HUES64 (cell line): Measurements from ENCODE around the gene CYB561D2.

Experiments
- H3K27ac ChIP-seq: 2 replicates; pipeline ENCODE4 v1.7.0; 2013; ENCODE audit warnings: low read depth, low read length, inconsistent platforms
- H3K27me3 ChIP-seq: 2 replicates; pipeline ENCODE4 v1.6.1; 2013; ENCODE audit warnings: mild to moderate bottlenecking, low read length; ENCODE audit not compliant: insufficient read depth
- H3K36me3 ChIP-seq: 2 replicates; pipeline ENCODE4 v1.6.1; 2013; ENCODE audit warnings: mild to moderate bottlenecking, low read length; ENCODE audit not compliant: insufficient read depth
- H3K4me1 ChIP-seq: 2 replicates; pipeline ENCODE4 v1.6.1; 2013; ENCODE audit warnings: mild to moderate bottlenecking, low read length, moderate library complexity; ENCODE audit not compliant: insufficient read depth
- H3K4me3 ChIP-seq: 2 replicates; pipeline ENCODE4 v1.5.1; 2013; ENCODE audit warnings: mild to moderate bottlenecking, low read length, moderate library complexity
- H3K9ac ChIP-seq: 2 replicates; pipeline ENCODE4 v1.6.1; 2013; ENCODE audit warnings: mild to moderate bottlenecking, low read depth, low read length
- H3K9me3 ChIP-seq: 2 replicates; pipeline ENCODE4 v1.6.1; 2013; ENCODE audit warnings: low read depth, low read length; ENCODE audit not compliant: insufficient read depth
- WGBS: fragments of 150-250, 120-280 bp; methylation state at CpG from one replicate; pipeline ENCODE4 v1.1.7; 2013; ENCODE audit warnings: missing lambda C conversion rate; 5-methylcytosine and 5-hydroxymethylcytosine counted together

CYB561D2 gene

GRCh38 chr3:50325113-50325480, 25.6 kb upstream of the CYB561D2 start:
- Histone ChIP-seq H3K4me1 (peaks cover 11% of the 10 kb centered on the region), H3K27ac (no peak overlapping the region)

GRCh38 chr3:50325497-50326181, 25.0 kb upstream of the CYB561D2 start:
- Histone ChIP-seq H3K27ac (no peak overlapping the region), H3K9ac (no peak overlapping the region)

More at GRCh38 chr3:50325113-50325480, 25.6 kb upstream of the CYB561D2 start:
- no peak overlapping the region for H3K4me3 ChIP-seq
- H3K9me3 ChIP-seq = no peaks in the 10 kb centered on the region
- peaks cover 28% of the 10 kb centered on the region for H3K36me3 ChIP-seq
- H3K27me3 ChIP-seq = no peaks in the 10 kb centered on the region
- H3K9ac ChIP-seq = no peak overlapping the region
- 94% methylated on average over 2 of the region's 2 CpGs for WGBS

GRCh38 chr3:50326182-50326541, 24.5 kb upstream of the CYB561D2 start:
- Histone ChIP-seq H3K36me3 (peaks cover 36% of the 10 kb centered on the region), H3K4me3 (no peak overlapping the region), H3K4me1 (peaks cover 7% of the 10 kb centered on the region), H3K9me3 (no peaks in the 10 kb centered on the region), H3K27me3 (no peaks in the 10 kb centered on the region), H3K27ac (no peak overlapping the region), H3K9ac (no peak overlapping the region)
- 97% methylated on average over 8 of the region's 8 CpGs for WGBS

More at GRCh38 chr3:50325497-50326181, 25.0 kb upstream of the CYB561D2 start:
- Histone ChIP-seq H3K27me3 (no peaks in the 10 kb centered on the region), H3K9me3 (no peaks in the 10 kb centered on the region), H3K36me3 (peaks cover 31% of the 10 kb centered on the region), H3K4me3 (no peak overlapping the region), H3K4me1 (peaks cover 7% of the 10 kb centered on the region)
- 95% methylated on average over 11 of the region's 11 CpGs for WGBS

- Histone ChIP-seq H3K4me3 (peak overlapping the region; percentile 88), H3K27me3 (no peaks in the 10 kb centered on the region), H3K9ac (peak overlapping the region; percentile 81), H3K4me1 (peaks cover 7% of the 10 kb centered on the region), H3K36me3 (peaks cover 46% of the 10 kb centered on the region), H3K27ac (no peak overlapping the region), H3K9me3 (no peaks in the 10 kb centered on the region)
- 88% methylated on average over 3 of the region's 4 CpGs for WGBS
Observed at GRCh38 chr3:50327129-50327528, 23.5 kb upstream of the CYB561D2 start.

GRCh38 chr3:50327943-50328691, 22.5 kb upstream of the CYB561D2 start, which contains the start of gene TUSC2:
Gene TUSC2 (minus strand): TSS chr3:50328223. CDS start chr3:50328099, 124 bp downstream.
- Histone ChIP-seq H3K9ac (peak within 1 kb of the TSS; percentile 81), H3K9me3 (no peaks in the 10 kb centered on the region), H3K4me1 (peaks cover 3% of the 10 kb centered on the region; the same call in 1 of the 2 replicates), H3K4me3 (peak within 1 kb of the TSS; percentile 88), H3K27ac (peak within 1 kb of the TSS; percentile 56), H3K27me3 (no peaks in the 10 kb centered on the region), H3K36me3 (peaks cover 50% of the 10 kb centered on the region)
- 5% methylated on average over 55 of the region's 55 CpGs for WGBS

GRCh38 chr3:50330330-50330729, 20.3 kb upstream of the CYB561D2 start:
- Histone ChIP-seq H3K9me3 (no peaks in the 10 kb centered on the region), H3K4me1 (no peaks in the 10 kb centered on the region), H3K9ac (no peak overlapping the region), H3K36me3 (peaks cover 49% of the 10 kb centered on the region), H3K27me3 (no peaks in the 10 kb centered on the region), H3K27ac (no peak overlapping the region), H3K4me3 (no peak overlapping the region)
- WGBS = 97% methylated on average over 10 of the region's 10 CpGs

- 96% methylated on average over 19 of the region's 19 CpGs for WGBS
- Histone ChIP-seq H3K9me3 (no peaks in the 10 kb centered on the region), H3K27ac (no peak overlapping the region), H3K4me3 (no peak overlapping the region), H3K36me3 (peaks cover 38% of the 10 kb centered on the region), H3K27me3 (no peaks in the 10 kb centered on the region), H3K9ac (no peak overlapping the region), H3K4me1 (0 out of 2 replicates have a peak, but pooled peaks cover 6% of the 10 kb centered on the region)
Observed at GRCh38 chr3:50331364-50331907, 19.2 kb upstream of the CYB561D2 start.

GRCh38 chr3:50333744-50334328, 16.8 kb upstream of the CYB561D2 start:
- H3K36me3 ChIP-seq = peaks cover 38% of the 10 kb centered on the region
- no peak overlapping the region for H3K27ac ChIP-seq
- no peaks in the 10 kb centered on the region for H3K9me3 ChIP-seq
- WGBS = 92% methylated on average over 12 of the region's 12 CpGs
- H3K27me3 ChIP-seq = peaks cover 8% of the 10 kb centered on the region
- H3K9ac ChIP-seq = no peak overlapping the region
- H3K4me3 ChIP-seq = no peak overlapping the region
- 0 out of 2 replicates have a peak, but pooled peaks cover 6% of the 10 kb centered on the region for H3K4me1 ChIP-seq

GRCh38 chr3:50334339-50335075, 16.2 kb upstream of the CYB561D2 start:
- H3K4me1 ChIP-seq = 0 out of 2 replicates have a peak, but pooled peaks cover 6% of the 10 kb centered on the region
- H3K9me3 ChIP-seq = no peaks in the 10 kb centered on the region
- H3K27me3 ChIP-seq = peaks cover 15% of the 10 kb centered on the region
- H3K27ac ChIP-seq = no peak overlapping the region
- WGBS = 90% methylated on average over 5 of the region's 5 CpGs
- H3K4me3 ChIP-seq = no peak overlapping the region
- no peak overlapping the region for H3K9ac ChIP-seq
- H3K36me3 ChIP-seq = peaks cover 35% of the 10 kb centered on the region

- Histone ChIP-seq H3K36me3 (peaks cover 14% of the 10 kb centered on the region), H3K9ac (peak overlapping the region; percentile 82), H3K4me3 (peak overlapping the region; percentile 85), H3K27ac (peak overlapping the region; percentile 91; the same call in 1 of the 2 replicates), H3K4me1 (0 out of 2 replicates have a peak, but pooled peaks cover 12% of the 10 kb centered on the region), H3K9me3 (no peaks in the 10 kb centered on the region), H3K27me3 (peaks cover 36% of the 10 kb centered on the region)
- WGBS = 1% methylated on average over 31 of the region's 31 CpGs
Observed at GRCh38 chr3:50336452-50337174, 14.0 kb upstream of the CYB561D2 start.
